MM.1S (cell line): Measurements from ENCODE around the gene RSPH3.

ENCODE experiments used
- DNase-seq: peaks from one replicate; pipeline ENCODE4 v3.0.0-alpha.2; 2015
- H2AFZ ChIP-seq: fragments of 300-600 bp; sonication (generic); 2 replicates; pipeline ENCODE4 v1.6.0; 2016; ENCODE audit warnings: antibody characterized with exemption, low read length
- H3F3A ChIP-seq: fragments of 300-600 bp; sonication (generic); 2 replicates; pipeline ENCODE4 v1.6.1; 2016; ENCODE audit warnings: mild to moderate bottlenecking, antibody characterized with exemption, low read length, moderate library complexity, mixed read lengths; ENCODE audit not compliant: insufficient read depth
- H3K27ac ChIP-seq: fragments of 300-600 bp; sonication (generic); 2 replicates; pipeline ENCODE4 v1.5.1; 2016; ENCODE audit warnings: mild to moderate bottlenecking, low read length
- H3K27me3 ChIP-seq: fragments of 300-600 bp; sonication (generic); replicated peaks from 2 replicates; pipeline ENCODE4 v1.6.0; 2016; ENCODE audit warnings: low read length; ENCODE audit not compliant: insufficient read depth
- H3K36me3 ChIP-seq: fragments of 300-600 bp; sonication (generic); replicated peaks from 2 replicates; pipeline ENCODE4 v1.6.1; 2016; ENCODE audit warnings: mild to moderate bottlenecking, low read length, mixed read lengths; ENCODE audit not compliant: insufficient read depth
- H3K4me1 ChIP-seq: fragments of 300-600 bp; sonication (generic); 2 replicates; pipeline ENCODE4 v1.6.1; 2016; ENCODE audit warnings: low read length, mixed read lengths
- H3K4me2 ChIP-seq: fragments of 300-600 bp; sonication (generic); 2 replicates; pipeline ENCODE4 v1.6.0; 2016; ENCODE audit warnings: low read depth, low read length
- H3K4me3 ChIP-seq: fragments of 300-600 bp; sonication (generic); 2 replicates; pipeline ENCODE4 v1.5.1; 2016; ENCODE audit warnings: low read length, mixed read lengths
- H3K79me2 ChIP-seq: fragments of 300-600 bp; sonication (generic); 2 replicates; pipeline ENCODE4 v1.6.1; 2016; ENCODE audit warnings: mixed run types, low read length, mixed read lengths
- H3K9ac ChIP-seq: fragments of 300-600 bp; sonication (generic); 2 replicates; pipeline ENCODE4 v1.6.1; 2016; ENCODE audit warnings: low read length, mixed read lengths
- H3K9me2 ChIP-seq: fragments of 300-600 bp; sonication (generic); replicated peaks from 2 replicates; pipeline ENCODE4 v1.6.1; 2016; ENCODE audit warnings: mild to moderate bottlenecking, low read length, mixed read lengths; ENCODE audit not compliant: insufficient read depth
- H3K9me3 ChIP-seq: fragments of 300-600 bp; sonication (generic); replicated peaks from 2 replicates; pipeline ENCODE4 v1.6.1; 2016; ENCODE audit warnings: mild to moderate bottlenecking, low read length, mixed read lengths; ENCODE audit not compliant: insufficient read depth
- H4K20me1 ChIP-seq: fragments of 300-600 bp; sonication (generic); 2 replicates; pipeline ENCODE4 v1.6.1; 2016; ENCODE audit warnings: mild to moderate bottlenecking, low read length, moderate library complexity, mixed read lengths; ENCODE audit not compliant: insufficient read depth
- EZH2 ChIP-seq: fragments of 300-600 bp; sonication (generic); optimal IDR thresholded peaks from 2 replicates; pipeline ENCODE3; 2017; ENCODE audit warnings: low read depth, mild to moderate bottlenecking, antibody characterized with exemption, low read length, mixed read lengths
- EZH2phosphoT487 ChIP-seq: fragments of 300-600 bp; sonication (generic); IDR thresholded peaks from 2 replicates; pipeline ENCODE4 v1.6.1; 2018; ENCODE audit warnings: antibody characterized with exemption, low read length
- TF ChIP-seq, protein P1 (sequence below): fragments of 300-600 bp; sonication (generic); IDR thresholded peaks from 2 replicates; pipeline ENCODE4 v1.5.1; 2016; ENCODE audit warnings: antibody characterized with exemption, low read length, mixed read lengths

RSPH3 gene

DNA sequence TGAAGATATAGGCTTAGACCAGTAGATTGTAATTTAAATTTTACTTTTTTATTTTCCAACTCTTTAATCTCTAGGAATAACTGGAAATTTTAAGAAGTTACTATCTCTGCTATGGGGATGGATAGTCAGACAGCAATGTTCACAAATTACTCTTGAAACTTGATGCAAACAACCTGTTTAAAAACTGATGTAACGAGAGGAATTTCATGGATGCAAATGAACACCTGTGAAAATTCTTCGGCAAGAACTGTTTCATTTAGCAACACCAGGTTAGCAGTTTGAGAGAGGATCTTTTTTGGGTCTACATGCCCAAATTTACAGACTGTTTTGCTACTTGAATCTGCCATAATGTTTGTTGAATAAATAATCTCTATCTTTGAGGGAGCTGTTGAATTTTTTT lies 20.0 kb upstream of the RSPH3 start:
- no peaks in the 10 kb centered on the region for H3K27me3 ChIP-seq

GRCh38 chr6:159017757-159018559 lies 18.0 kb upstream of the RSPH3 start:
- Histone ChIP-seq H4K20me1 (no peaks in the 10 kb centered on the region), H3K79me2 (no peaks in the 10 kb centered on the region), H3K9me2 (no peaks in the 10 kb centered on the region), H3K9ac (no peak overlapping the region), H3K9me3 (no peaks in the 10 kb centered on the region), H3K4me3 (no peak overlapping the region), H3K4me2 (no peak overlapping the region), H3K36me3 (no peaks in the 10 kb centered on the region), H3K27me3 (no peaks in the 10 kb centered on the region), H3K4me1 (no peaks in the 10 kb centered on the region), H3F3A (no peaks in the 10 kb centered on the region), H2AFZ (no peak overlapping the region), H3K27ac (no peak overlapping the region)
- no peak for TF ChIP-seq EZH2
- TF ChIP-seq, protein P1, sequence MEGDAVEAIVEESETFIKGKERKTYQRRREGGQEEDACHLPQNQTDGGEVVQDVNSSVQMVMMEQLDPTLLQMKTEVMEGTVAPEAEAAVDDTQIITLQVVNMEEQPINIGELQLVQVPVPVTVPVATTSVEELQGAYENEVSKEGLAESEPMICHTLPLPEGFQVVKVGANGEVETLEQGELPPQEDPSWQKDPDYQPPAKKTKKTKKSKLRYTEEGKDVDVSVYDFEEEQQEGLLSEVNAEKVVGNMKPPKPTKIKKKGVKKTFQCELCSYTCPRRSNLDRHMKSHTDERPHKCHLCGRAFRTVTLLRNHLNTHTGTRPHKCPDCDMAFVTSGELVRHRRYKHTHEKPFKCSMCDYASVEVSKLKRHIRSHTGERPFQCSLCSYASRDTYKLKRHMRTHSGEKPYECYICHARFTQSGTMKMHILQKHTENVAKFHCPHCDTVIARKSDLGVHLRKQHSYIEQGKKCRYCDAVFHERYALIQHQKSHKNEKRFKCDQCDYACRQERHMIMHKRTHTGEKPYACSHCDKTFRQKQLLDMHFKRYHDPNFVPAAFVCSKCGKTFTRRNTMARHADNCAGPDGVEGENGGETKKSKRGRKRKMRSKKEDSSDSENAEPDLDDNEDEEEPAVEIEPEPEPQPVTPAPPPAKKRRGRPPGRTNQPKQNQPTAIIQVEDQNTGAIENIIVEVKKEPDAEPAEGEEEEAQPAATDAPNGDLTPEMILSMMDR = no peak
- no peak for TF ChIP-seq EZH2phosphoT487
- DNase-seq = no peak

More for the DNA sequence above, 20.0 kb upstream of the RSPH3 start:
- no peaks in the 10 kb centered on the region for H3F3A ChIP-seq
- no peak for DNase-seq
- H3K36me3 ChIP-seq = no peaks in the 10 kb centered on the region
- H2AFZ ChIP-seq = no peak overlapping the region
- H4K20me1 ChIP-seq = no peaks in the 10 kb centered on the region
- H3K4me2 ChIP-seq = no peak overlapping the region
- TF ChIP-seq EZH2phosphoT487 = no peak
- no peak for TF ChIP-seq EZH2
- TF ChIP-seq, protein P1 = no peak
- no peaks in the 10 kb centered on the region for H3K9me2 ChIP-seq
- no peak overlapping the region for H3K9ac ChIP-seq
- H3K4me1 ChIP-seq = no peaks in the 10 kb centered on the region
- H3K9me3 ChIP-seq = no peaks in the 10 kb centered on the region
- no peaks in the 10 kb centered on the region for H3K79me2 ChIP-seq
- H3K4me3 ChIP-seq = no peak overlapping the region
- no peak overlapping the region for H3K27ac ChIP-seq

DNA sequence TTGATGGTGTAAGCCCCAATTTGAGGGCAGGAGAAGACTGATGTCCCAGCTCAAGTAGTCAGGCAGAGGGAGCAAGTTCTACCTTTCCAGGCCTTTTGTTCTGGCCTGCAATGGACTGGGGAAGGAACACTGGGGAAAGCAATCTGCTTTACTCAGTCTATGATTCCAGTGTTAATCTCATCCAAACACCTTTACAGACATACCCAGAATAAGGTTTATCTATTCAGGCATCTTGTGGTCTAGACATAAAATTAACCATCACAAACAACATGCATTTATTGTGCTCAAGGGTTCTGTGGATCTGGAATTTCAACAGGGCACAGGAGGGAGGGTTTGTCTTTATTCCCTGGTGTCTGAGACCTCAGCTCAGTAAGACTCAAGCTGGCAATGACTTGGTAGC lies 14.4 kb upstream of the RSPH3 start:
- Histone ChIP-seq H3K4me2 (no peak overlapping the region), H3K9me2 (no peaks in the 10 kb centered on the region), H3K27ac (no peak overlapping the region), H2AFZ (no peak overlapping the region), H3K4me1 (no peaks in the 10 kb centered on the region), H3K36me3 (no peaks in the 10 kb centered on the region), H4K20me1 (no peaks in the 10 kb centered on the region), H3K4me3 (no peak overlapping the region), H3F3A (no peaks in the 10 kb centered on the region), H3K79me2 (no peaks in the 10 kb centered on the region), H3K9ac (no peak overlapping the region), H3K27me3 (no peaks in the 10 kb centered on the region), H3K9me3 (no peaks in the 10 kb centered on the region)
- DNase-seq = no peak
- no peak for TF ChIP-seq EZH2
- no peak for TF ChIP-seq EZH2phosphoT487
- TF ChIP-seq, protein P1 = no peak
